HG02981 (cell line): ENCODE data around the gene KRT75.
"Not testable (repeated sequence)": the region's sequence is repeated elsewhere in the genome, so short reads cannot be mapped to it uniquely, and the experiment has no call there.

Experiments
- ATAC-seq: cut with Tn5 transposase; IDR thresholded peaks from one replicate; pipeline ENCODE4 v1.9.1; 2021; ENCODE audit warnings: mild to moderate bottlenecking, moderate library complexity; ENCODE audit not compliant: unreplicated experiment

Gene KRT75

DNA sequence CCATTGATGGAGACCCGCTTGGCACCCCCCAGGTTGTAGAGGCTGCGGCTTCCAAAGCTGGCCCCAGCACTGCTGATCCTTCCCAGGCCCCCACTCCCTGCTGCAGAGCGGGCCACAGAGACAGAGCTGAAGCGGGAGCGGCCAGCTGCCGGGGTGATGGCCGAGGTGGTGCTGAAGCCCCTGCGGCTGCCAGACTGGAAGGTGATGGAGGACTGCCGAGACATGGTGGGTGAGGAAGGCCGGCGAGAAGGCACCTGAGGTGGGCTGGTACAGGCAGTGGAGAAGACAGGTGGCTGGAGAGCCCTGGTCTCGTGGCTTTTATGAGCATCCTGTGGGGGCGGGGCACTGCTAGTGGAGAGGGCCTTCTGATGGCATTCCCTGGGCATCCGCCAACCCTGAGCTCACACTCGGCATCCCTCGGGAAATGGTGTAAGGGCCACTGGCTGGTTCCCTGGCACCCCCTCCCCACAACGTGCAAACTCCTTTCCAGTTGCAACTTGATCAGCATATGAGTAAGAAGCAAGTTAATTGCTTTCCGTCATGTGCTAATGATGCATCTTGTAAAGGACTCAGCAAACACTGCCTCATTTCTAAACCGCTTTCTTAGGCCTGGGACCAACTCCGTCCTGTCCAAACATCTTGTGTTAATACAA lies at the start of gene KRT75:
Gene KRT75 (minus strand): TSS at position 291 of the 653 bp plus-strand sequence. CDS start 67 bp downstream, at position 224.
- no peak for ATAC-seq

DNA sequence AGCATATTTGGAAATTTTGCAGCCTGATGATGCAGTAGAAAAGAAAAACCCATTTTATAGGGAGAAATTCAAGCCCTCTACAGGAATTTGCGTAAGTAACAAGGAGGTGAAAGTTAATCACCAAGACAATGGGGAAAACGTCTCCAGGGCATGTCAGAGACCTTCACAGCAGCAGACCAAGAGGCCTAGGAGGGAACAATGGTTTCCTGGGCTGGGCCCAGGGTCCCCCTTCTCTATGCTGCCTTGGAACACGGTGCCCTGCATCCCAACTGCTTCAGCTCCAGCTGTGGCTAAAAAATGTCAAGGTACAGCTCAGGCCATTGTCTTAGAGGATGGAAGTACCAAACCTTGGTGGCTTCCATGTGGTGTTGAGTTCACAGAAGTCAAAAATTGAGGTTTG lies 45.9 kb upstream of the KRT75 start:
- no peak for ATAC-seq

GRCh38 chr12:52477651-52478050 lies 43.5 kb upstream of the KRT75 start:
- no peak for ATAC-seq

DNA sequence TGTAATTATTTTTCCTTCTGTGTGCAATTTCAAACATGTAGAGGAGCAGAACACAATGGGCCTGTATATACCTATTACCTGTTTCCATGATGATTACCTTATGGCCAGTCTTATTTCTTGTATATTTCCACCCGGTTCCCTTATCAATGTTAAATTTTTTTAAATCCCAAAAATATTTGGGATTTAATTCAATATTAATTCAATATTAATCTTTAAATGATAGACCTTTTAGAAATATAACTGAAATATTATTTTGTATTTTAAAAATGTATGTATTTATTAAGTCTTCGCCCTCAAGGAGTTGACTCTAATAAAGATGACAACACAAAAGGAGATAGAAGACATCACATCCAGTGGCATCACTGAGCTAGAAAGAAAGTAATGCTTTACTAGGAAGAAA lies 40.0 kb upstream of the KRT75 start:
- no peak for ATAC-seq

GRCh38 chr12:52473768-52474167 lies 39.6 kb upstream of the KRT75 start, which contains the start of gene KRT6C:
Gene KRT6C (minus strand): TSS chr12:52473805. CDS start chr12:52473737, 68 bp downstream.
- ATAC-seq = no peak

- ATAC-seq = no peak
Measured at GRCh38 chr12:52469853-52470252, 35.7 kb upstream of the KRT75 start.

GRCh38 chr12:52464897-52465296 lies 30.7 kb upstream of the KRT75 start:
- ATAC-seq = no peak

GRCh38 chr12:52461693-52462092 lies 27.5 kb upstream of the KRT75 start:
- no peak for ATAC-seq

DNA sequence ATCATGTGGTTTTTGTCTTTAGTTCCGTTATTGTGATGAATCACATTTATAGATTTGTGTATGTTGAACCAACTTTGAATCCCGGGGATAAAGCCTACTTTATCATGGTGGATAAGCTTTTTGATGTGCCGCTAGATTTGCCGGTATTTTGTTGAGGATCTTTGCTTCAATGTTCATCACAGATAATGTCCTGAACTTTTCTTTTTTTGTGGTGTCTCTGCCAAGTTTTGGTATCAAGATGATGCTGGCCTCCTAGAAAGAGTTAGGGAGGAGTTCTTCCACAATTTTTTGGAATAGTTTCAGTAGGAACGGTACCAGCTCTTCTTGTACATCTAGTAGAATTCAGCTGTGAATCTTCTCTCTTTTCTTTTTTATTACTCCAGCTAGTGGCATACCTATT lies 24.7 kb upstream of the KRT75 start:
- ATAC-seq = no peak

GRCh38 chr12:52455821-52456220 lies 21.6 kb upstream of the KRT75 start:
- ATAC-seq = no peak

DNA sequence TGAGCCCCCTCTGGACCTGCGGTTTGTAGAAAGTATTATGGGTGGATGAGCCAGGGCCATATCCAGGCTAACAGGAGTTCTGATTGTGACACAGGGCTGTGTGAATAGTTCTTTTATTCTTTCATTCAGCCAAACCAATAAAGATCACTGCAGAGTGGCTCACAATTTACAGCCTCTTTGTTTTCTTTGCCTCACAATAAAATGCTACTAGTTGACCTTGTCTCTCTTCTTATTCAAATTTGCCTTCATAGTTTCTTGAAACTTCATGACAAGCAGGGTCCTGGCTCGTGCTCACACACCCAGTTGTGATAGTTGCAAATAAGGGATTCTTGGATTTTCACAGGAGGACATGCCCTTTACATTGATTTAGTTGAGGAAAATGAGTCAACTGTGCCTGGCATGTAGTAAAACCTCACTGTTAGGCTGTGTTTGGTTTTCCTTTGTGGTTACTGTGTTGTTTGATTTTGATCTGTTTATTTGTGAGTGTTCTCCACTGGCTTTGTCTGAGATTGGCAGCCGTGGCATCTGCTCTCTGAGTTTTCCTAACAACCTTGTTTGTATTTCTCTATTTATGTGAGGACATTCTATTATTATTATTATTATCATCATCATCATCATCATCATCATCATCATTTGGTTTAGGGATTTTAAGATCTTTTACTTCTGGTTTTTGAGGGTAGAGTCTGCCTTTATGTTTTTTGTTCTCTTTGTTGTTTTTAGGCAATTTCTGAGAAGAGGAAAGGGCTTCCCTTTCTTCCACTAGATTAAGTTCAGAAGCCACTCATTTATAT lies 20.4 kb upstream of the KRT75 start:
- ATAC-seq = no peak

DNA sequence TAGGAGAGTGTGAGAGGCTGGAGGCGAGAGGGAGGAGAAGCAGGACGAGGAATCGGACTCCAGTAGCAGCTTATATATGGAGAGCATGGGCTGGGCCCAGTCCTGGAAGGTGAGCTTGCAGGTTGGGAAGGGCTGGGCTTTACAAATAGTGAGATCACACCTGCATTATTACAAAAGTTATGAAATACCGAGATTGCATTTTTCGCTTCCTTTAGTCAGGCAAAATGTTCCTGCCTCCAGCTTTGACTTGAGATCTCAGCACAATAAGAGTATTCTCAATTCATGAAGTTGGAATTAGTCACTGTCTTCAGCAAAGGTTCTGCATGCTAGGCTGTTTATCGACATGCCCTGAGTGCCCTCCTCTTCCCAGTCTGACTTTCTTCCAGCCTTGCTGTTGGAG lies 17.9 kb upstream of the KRT75 start, which contains the start of gene KRT6B:
Gene KRT6B (minus strand): TSS at position 46 of the 400 bp plus-strand sequence. CDS start 68 bp downstream, outside the sequence.
- no peak for ATAC-seq

GRCh38 chr12:52448228-52448627 lies 14.1 kb upstream of the KRT75 start:
- no peak for ATAC-seq

DNA sequence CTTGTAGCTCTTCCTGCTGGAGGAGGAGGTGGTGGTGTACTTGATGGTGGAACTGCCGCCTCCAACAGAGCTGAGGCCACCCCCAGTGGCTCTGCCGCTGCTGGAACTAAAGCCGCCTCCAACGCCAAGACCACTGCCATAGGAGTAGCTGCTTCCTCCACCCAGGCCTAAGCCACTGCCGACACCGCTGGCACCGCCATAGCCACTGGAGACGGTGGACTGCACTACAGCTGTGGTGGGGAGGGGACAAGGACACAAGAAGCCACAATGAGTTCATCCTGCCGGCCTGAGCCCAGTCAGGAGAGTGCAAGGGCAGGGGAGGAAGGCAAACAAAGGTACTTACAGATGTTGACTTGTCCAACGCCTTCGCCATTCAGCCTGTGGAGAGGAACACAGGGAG lies 13.0 kb upstream of the KRT75 start:
- ATAC-seq = not testable (repeated sequence)

- ATAC-seq = no peak
Measured at GRCh38 chr12:52446367-52447045, 12.3 kb upstream of the KRT75 start.

DNA sequence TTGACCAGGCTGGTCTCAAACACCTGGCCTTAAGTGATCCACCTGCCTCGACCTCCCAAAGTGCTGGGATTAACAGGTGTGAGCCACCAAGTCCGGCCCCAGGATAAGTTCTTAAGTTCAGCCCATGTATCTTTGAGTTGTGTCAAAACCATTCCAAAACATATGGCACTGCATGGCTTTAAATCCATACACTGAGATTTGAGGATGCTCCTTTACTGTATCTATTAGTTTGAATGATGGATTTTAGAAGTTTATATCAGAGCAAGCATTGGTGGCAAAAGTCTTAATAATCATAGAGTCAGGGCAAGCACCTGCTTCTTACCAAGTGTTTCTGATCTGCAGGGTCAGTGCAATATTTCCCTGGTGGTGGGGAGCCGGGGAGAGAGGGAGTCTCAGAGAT lies 11.7 kb upstream of the KRT75 start:
- no peak for ATAC-seq

DNA sequence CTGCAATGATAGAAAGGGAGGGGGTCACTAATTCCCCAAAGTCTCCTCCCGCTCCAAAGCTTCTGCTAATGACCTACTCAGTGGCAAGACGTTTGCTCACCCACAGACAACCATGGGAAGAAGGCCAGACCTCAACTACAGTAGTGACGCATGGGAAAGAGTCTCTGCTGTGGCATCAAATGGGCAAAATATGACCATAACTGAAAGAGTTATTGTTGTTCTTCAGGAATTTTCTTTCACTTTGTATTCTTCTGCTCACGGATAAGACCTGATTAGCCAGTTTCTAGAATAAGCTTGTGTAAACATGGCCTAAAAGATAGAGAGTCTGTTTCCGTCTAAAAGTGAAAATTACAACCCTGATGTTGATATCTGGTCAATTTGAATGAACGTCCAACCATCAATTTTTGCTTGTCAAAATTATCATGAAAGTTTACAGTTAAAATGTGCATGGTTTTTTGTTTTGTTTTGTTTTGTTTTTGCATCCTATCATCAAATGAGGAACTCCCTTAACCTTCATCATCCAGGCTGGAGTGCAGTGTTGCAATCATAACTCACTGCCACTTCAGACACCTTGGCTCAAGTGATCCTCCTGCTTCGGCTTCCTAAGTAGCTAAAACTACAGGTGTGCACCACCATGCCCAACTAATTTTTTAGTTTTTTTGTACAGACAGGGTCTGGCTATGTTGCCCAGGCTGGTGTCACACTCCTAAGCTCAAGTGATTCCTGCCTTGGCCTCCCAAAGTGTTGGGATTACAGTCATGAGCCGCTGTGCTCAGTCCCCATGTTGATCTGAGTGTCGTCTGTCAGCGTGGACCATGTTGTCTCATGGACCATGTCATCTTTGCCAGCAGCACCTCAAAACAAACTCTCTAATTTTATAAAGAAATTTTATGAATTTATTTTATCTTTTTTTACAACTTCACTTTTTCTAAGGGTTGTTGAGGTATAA lies 10.8 kb upstream of the KRT75 start:
- no peak for ATAC-seq

DNA sequence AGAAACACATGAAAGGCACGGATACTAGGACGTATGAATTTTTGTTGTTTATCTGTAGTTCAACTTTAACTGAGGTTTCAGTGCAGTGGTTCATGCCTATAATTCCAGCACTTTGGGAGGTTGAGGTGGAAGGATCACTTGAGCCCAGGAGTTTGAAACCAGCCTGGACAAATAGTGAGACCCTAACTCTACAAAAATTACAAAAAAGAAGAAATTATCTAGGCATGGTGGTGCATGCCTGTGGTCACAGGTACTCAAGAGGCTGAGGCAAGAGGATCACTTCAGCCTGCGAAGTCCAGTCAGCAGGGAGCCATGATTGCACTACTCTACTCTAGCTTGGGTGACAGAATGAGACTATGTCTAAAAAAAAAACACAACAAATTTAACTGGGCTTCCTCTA lies 9.8 kb upstream of the KRT75 start:
- no peak for ATAC-seq

GRCh38 chr12:52442600-52443061 lies 8.5 kb upstream of the KRT75 start:
- no peak for ATAC-seq

- no peak for ATAC-seq
Measured at GRCh38 chr12:52441320-52441911, 7.2 kb upstream of the KRT75 start.
